HG03558 (cell line): Measurements from ENCODE around the gene ATP8A2.

Experiments used
- ATAC-seq: cut with Tn5 transposase; IDR thresholded peaks from one replicate; pipeline ENCODE4 v1.9.1; 2021; ENCODE audit warnings: moderate number of reproducible peaks; ENCODE audit not compliant: unreplicated experiment; ENCODE audit errors: extremely low read depth

Gene ATP8A2

DNA sequence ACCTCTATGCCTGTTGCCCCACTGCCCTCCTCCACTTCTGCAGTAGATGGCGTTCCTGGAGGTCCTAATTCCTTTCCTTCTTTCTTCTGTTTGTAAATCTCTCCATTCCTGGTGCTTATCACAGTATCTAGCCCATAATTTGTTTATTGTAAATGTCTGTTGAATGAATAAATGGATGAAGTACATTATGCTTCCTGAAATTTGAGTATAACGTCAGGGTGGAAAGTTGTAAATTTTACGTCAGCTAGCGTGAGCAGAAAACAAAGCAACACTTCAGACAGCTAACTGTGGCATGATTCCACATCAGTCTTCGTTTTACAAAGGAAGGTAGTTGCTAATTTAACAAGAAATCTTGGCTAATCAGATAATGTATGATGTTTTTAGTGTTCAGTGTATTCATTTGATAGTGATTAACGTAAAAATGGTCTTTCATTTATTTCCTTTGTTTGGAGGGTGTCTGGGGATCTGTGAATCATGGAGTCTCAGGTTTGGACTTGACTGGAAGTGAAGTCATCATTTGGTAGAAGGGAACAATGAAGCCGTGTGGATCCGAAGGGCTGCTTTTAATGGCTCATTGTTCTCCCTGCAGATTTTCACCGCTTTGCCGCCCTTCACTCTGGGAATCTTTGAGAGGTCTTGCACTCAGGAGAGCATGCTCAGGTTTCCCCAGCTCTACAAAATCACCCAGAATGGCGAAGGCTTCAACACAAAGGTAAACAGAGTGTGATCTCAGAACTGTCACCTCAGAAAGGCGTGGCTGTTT lies 465.0 kb downstream of the ATP8A2 start:
- ATAC-seq: no peak

DNA sequence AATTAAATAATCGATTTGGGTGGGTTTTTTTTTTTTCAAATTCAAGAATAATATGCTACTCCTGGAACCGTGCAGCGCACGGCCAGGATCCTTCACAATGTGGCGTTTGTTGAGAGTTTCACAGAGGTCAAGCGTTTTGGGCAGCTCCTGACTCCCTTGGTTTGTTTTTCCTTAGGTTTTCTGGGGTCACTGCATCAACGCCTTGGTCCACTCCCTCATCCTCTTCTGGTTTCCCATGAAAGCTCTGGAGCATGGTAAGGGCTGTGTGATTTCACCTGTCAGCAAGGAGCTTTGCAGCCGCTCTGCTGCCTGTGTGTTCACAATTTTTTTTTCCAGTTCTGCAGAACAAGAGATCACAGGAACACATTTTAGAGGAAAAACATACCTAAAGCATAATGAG lies 467.6 kb downstream of the ATP8A2 start:
- no peak for ATAC-seq

DNA sequence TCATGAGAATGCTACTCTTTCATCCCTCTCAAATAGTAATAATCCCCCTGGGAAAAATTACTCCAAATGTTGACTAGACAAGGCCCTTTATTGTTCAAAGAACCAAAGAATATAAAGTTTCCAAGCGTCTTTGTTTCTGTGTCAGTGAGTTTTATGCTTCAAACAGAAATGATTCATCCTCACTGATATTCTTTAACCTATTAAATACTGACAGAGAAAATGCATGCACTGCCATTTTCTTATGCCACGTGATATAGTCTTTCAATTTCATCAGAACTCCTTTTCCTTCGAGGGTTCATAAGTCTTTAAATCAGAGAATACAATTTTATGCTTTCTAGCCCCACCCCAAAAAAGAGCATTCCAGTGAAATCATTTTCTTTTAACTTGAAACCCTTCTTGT lies 468.5 kb downstream of the ATP8A2 start:
- ATAC-seq: no peak

DNA sequence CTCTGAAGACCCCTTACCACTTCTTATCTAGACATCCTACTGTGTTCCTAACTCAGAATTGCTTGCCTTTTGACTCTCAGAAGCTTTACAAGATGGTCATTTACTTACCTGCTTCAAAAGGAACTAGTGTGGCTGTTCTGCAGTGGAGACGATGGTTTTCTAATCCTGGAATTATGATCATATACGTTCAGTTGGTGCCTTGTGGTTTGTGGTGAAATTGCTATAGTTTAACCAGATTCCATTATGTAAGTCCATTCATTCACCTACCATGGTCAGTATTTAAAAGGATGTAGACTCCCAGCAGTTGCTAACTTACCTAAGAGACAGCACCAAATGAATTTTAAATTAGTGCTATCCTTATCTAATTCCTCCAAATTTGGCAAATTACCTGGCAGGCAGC lies 469.2 kb downstream of the ATP8A2 start:
- ATAC-seq: no peak

DNA sequence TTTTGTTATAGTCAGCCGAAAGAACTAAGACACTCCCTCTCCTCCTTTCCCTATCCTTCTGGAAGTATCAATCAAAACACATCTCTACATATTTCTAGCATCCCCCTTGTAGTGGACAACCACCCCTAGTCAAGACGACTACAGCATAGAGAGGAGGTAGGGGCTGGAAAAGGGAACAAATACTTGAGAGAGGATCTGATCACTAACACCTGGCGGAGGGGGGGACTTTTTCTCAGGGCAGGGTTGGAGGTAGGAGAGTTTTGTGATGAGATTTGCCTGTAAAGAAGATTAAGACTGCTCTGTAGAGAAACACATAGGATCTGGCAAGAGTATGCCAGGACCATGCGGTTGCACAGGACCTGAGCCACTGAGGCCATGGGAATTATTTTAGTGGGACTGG lies 471.9 kb downstream of the ATP8A2 start:
- ATAC-seq: no peak

DNA sequence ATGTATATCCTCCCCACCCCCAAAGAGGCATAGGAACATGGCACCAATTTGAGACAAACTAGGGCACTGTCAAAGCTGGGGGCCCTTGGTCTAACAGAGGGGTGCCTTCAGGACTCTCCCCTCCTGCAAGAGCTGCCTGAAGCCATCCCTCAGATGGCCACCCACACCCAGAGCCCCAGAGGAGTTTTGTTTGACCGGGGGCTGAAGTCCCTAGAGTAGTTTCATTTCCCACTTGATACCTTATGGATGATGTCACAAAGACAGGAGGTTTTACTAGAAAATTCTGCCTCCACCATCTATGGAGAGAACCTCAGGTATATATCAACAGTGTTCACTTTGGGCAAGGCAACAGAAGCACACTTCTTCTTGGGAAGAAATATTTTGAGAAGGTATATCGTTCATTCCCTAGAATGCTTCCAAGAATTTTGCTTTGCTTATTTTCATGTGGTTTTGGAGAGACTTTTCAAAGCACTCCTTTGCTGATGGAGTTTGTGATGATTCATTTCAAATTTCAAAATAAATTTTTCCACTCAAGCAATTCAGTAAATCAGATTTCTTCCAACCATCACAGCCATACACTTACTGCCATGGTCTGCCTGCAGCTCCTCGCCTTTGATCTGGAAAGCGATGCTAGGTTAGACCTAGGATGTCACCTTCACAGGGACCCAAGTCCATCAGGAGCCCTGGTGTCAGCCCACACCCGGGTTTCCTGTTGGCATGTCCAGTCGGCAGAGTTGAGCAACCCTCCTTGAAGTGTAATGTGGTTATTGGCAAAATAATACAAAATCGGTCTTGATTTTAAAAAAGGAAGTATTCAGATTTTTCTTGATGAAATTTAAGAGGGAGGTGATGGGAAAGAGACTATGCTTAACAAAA lies 473.0 kb downstream of the ATP8A2 start:
- ATAC-seq: no peak

DNA sequence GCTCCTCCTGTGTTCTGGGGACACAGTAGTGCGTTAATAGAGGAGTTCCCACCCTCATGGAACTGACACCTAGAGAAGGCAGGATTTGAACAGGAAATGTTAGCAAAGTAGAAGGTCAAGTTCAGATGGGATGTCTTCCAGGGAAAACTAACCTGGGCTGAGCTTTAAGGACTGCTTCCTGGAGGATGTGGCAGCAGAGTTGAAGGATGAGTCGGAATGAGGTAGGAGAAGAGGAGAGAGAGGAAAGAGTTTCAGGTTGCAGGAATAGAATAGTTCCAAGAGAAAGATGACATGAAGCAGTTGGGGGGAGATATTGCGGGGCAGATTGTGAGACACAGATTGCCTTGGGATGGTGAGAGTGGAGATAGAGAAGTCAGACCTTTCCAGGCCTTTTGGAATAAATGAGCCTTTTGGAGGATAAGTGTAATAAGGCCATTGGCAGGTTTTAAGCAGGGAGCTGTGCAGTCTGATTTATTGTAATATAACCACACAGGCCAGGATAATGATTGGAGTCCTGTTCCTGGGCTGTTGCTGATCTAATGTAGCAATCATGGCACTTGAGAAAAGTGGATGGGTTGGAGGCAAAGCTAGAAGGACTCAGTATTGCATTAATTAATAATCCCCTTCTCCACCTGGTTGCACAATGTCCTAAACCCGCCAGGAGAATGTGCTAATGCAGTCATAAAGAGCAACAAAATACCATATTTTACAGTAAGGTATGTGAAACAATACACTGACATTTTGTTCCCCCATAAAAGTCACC lies 474.6 kb downstream of the ATP8A2 start:
- no peak for ATAC-seq

DNA sequence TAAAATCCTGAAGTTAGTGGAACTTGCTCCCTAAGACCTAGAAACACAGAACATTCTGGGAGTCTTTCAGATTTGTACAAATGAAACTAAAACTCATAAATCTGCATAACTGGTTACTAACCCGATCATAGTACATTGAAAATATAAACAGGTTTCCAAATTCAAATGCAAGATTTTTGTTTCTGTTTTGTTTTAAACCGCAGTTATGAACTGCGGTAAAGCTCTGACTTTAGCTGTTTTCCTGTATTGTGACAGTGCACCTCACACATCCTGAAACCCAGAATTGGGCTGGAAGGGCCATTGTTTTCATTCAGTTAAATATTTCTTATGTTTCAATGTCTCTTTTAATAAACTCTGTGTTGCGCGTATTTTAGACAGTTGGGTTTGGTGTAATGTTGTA lies 475.4 kb downstream of the ATP8A2 start:
- no peak for ATAC-seq

DNA sequence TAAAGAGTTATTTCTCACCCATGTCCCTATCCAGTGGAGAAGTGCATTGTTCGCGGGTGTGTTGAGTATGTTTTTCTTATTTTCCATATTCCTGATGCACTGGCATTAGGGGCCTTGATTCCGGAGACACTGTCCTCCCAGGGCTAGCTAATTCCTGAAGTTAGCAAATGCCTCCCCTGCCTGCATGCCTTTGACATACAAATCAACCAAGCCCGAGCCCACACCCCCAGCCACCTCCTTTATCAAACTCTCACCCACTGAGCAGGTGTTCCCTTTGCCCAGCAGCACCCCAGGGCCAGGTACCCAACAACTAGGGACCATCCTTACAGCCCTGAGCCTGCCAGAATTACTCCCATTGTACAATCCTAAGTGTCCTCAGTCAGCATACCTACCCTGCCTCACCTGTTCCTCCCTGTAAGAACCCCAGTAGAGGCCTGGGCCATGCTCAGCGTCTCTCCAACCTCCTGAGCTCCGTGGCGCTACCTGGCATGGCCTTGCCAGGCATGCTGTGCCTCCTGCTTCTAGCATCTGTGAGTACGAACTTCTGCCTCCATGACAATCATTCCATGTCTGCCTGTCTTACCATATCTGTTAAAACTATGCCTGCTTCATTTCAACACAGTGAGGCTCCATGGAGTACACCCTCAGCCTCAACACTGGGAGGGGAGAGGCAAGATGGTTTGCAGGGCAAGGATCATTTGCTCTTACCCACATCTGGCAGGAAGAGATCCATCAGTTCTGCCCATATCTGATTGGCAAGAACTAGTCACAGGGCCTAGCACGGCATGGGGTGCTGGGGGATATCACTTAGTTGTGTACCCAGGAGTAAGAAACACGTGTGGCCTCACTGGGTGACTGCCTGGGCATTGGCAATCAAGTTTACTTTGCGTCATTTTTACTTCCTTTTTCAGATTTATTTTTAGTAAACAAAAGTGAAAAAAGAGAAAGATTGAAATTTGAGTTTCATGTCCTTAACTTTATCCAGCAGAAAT lies 476.2 kb downstream of the ATP8A2 start:
- ATAC-seq: no peak

DNA sequence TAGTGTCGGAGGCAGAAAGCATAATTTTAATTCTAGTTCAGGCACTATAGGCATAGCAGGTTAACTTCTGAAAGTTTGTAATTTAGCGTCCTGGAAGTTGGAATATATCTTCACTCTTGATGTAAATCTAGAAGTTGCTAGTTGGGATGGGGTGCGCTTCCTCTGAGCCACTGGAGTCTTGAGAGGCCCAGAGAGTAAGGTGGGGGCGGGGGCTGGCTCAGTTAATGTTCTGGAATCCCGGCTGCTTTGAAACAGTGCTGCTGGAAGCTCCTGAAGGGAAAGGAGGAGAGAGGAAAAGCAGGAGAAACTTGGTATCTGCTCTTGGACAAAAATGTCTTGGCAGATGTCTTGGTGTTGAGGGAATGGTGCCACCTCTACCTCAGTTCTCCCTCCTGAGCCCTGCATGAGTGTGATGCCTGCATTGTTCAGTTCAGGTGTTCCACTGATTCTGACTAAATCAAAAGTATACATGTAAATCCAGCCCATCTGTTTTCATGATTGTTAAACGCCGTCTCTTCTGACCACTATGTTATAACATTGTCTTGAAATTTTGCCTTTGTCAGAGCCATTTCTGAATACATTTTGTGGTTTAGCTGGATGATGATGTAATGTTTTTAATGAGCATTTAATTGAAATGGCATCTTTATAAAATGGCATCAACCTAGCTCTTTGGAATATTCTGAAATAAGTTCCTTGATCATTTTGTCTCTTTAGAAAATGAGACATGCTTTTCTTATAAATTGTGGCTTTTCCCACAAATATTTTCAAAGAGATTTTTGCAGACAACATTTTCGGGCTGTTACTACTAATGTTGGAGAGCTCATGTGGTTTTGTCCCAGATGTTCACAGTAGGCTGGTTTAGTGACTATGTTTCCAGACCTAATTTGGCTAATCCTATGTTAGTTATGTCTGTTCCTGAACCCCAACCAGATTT lies 477.3 kb downstream of the ATP8A2 start:
- no peak for ATAC-seq

DNA sequence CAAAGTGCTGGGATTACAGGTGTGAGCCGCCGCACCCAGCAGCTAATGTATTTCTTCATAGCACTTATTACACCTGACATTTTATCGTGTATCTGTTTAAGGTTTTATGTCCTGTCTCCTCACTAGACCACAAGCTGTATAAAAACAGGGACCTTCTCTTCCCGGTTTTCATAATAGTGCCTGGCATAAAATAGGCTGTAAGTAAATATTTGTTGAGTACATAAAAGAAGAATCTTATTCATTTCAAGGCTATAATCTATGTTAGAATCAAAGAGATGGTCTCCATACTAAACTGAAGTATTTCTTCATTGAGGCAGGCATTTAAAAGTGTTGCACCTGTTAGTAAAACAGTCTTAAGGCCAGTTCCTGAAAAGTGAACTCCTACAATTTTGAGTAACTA lies 486.1 kb downstream of the ATP8A2 start:
- ATAC-seq: no peak

DNA sequence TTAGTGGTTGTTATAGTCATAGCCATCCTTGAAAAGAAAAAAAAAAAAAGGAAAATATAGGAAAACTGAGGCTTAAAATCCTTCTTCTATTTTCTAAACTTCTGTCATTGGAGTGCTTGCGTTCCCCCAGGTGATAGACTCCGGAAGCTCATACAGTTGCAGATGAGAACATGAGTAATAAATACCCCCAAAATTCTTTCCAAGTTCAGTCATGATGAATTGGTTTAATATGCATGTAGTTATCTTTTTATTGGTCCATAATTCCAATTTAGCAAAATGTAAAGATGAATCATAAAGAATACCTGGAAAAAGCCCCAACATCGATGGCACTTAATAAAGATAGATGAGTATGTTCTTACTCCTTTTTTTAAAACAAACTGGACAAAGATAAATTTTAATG lies 487.8 kb downstream of the ATP8A2 start:
- no peak for ATAC-seq

DNA sequence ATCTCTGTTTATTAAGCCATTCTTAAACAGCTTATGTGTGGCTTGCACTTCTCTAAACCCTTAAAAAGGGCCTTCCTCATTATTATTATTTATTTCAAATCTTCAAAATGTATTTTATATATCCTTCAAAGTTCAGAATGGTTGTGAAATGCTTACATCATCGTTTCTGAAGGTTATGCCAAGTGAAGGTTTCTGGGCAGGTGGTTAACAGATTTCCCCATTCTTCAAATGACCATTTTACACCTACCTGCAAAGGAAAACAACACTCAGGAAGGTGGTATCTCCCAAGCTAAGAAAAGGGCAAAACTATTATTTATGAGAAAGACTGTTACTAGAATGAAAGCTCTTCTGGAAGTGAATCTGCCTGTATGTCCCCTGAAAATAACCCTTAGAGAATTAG lies 488.5 kb downstream of the ATP8A2 start:
- no peak for ATAC-seq

DNA sequence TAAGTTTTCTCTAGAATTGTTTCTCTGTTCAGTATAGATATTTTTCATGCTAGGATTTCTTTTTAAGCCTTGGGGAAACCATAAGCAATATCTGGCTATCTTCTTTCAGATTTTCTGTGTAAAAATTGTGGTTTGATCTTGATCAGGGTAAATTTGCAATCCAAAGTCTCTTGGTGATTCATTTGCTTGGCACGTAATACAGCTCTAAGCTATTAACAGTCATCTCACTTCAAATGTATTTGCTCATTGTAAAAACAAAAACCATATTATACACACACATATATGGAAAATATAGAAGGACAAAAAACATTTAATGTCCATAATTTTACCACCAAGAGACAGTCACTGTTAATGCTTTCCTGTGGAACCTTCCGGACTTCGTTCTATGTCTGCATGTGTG lies 489.1 kb downstream of the ATP8A2 start:
- no peak for ATAC-seq

DNA sequence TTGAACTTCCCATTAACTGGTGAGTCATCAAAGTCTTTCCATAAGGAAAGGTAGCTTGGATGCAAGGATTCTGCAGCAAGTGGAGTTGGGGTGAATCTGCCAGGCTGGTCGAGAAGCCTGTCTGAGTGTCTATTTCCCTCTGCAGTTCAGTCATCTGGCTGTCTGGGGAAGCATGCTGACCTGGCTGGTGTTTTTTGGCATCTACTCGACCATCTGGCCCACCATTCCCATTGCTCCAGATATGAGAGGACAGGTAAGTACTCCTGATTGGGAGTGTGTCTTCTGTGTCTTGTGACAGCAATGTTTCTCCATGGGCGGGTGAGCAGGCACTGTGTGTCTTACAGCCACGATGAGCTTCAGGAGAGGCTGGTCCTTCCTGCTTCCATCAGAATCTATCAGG lies 490.4 kb downstream of the ATP8A2 start:
- no peak for ATAC-seq

DNA sequence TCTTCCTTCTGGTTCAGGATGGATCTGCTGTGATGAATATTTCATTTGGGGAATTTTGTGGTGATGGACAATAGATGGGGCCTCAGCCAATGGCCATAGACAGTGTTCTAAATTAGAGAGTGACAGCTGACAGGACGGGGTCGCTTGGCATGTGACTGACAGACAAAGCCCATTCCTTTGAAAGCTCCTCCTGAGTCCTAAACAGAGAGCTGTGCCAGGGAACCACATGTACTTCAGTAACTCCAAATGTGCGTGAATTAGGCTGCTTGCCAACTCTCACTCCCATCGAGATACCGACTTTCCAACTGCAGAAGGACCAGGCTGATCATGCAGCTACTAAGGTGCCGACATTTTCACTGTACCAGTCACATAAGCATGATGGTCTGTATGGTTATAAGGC lies 492.3 kb downstream of the ATP8A2 start:
- no peak for ATAC-seq

DNA sequence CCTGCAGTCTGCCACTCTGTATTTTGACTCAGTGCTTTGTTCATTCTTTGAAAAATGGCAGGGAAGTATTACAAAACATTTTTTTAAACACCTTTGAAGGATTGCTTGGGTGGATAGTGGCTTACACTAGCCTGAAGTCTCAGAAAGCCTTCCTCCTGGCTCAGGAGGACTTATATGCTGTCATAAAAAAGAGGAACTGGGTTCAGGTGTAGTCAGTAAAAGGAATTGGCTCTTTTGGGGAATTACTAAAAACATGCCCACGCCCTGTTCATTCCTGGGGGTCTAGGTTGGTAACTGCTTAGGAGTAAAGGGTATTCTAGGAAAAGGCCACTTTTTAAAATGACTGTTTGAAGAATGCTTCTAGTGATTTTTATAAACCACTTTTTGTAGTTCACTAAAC lies 493.2 kb downstream of the ATP8A2 start:
- ATAC-seq: no peak

DNA sequence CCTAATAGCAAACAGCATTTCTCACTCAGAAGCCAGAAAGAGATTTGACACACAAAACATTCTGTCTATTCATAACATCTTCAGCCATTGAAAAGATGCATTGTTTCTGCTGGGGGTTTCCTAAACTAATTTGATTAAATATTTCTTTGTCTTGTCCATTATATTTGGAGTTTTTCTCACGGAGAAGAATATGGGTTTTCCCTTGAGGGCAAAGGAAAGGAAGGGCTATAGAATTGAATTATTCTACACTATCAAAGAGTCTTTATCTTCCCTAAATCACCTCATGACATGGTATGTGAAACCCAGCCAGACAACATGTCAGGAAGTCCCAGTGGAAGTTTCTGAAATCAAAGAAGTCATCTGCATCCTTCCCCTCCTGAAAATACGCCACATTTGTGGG lies 493.6 kb downstream of the ATP8A2 start:
- ATAC-seq: no peak

DNA sequence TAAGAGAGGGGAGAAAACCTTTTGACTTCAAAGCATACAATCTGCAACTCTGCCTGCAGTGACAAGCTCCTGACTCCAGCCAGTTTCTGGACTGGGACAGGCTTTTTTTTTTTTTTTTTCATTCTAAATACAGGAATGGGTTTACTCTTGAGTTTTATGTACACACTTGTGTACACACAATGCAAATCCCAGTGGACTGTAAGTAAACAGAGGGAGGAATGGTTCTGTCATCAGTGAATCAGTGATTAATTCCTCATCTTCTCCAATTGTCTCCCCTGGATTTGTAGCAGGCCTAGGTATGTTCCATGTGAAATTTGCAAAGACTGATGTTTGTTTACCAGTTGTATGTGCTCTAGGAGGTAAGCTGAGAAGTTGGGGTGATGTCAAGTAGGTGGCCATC lies 495.3 kb downstream of the ATP8A2 start:
- ATAC-seq: no peak
